Melanocyte of skin (primary cell): ENCODE results near the gene KIAA0232. TPM values are rescaled to one million over a fixed set of nuclear protein-coding genes. Genes with fewer than 3 reads are reported as not detected.

Experiments used
- total RNA-seq, 2 donors: library from RNA; depleted of rRNA; stranded (reverse); fragments of >200 nt; gene quantifications; 2 replicates each; pipeline ENCODE4 v1.2.3, GENCODE V29; 2012

The KIAA0232 gene
- 10 to 100 TPM; 11.7 to 16.5 TPM for total RNA-seq

GRCh38 chr4:6782147-6782845, at the start of gene KIAA0232:
Gene KIAA0232 (plus strand): TSS chr4:6782727. CDS start chr4:6824454, 41,727 bp downstream.

DNA sequence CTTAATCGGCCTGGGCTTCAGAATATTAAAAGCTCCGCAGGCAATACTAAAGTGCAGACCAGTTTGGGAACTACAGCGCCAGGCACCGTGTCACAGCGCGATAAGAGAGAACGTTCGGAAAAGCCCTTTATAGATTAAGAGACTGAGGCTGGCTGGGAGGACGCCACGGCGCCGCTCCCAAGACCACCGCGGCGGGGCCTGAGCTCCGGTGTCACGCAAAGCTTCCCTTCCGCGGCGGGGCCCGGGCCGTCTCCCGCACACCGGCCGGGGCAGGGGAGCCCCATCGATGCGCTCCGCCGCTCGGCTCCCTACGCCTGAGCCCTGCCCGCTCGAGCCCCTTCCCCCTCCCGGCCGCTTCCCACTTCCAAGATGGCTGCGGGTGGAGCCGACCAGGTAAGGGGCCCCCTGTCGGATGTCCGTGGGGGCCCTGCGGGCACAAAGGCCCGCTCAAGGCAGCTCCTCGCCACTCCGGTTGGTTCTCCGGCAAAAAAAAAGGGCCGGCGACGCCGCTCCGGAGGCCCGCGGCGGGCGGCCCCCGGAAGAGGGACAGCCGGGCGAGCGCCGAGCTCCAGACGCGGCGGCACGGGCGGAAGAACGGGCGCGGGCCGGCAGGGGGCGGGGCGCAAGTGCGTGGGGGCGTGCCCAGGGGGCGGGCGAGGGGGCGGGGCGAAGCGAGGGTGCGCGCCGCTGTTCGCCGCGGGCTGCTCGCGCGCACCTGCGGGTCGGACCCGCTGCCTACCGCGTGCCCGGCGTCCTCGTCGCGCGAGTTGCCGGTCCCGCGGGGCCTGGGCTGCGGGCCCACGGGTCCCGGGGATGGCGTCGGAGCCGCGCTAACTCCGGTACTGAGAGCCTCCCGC, 126.8 kb downstream of the KIAA0232 start, which contains the start of gene TBC1D14:
TSS of gene TBC1D14 (plus strand) at position 714 of the 857 bp plus-strand sequence. CDS start 13,564 bp downstream, outside the sequence.

Other genes starting within 250 kb of the KIAA0232 start
- 10 to 100 TPM in 1 of 2 donors, 1 to 10 TPM in 1; 9.7 to 20.6 TPM for gene MAN2B2, start 207.5 kb upstream of the KIAA0232 start, total RNA-seq
- 10 to 100 TPM; 67.4 to 92.9 TPM for gene MRFAP1, start 142.0 kb upstream of the KIAA0232 start, total RNA-seq
- gene S100P, start 88.8 kb upstream of the KIAA0232 start, total RNA-seq: not detected
- 10 to 100 TPM; 29.9 to 37.6 TPM for gene MRFAP1L1, start 72.9 kb upstream of the KIAA0232 start, total RNA-seq
- gene BLOC1S4, start 66.6 kb upstream of the KIAA0232 start, total RNA-seq: 10 to 100 TPM in 1 of 2 donors, 1 to 10 TPM in 1; 9.6 to 11.3 TPM
- 10 to 100 TPM; 56.1 to 73.3 TPM for gene TBC1D14, start 127.1 kb downstream of the KIAA0232 start, total RNA-seq